Measurements from ENCODE around the gene SDCBP2.
"Not testable (repeated sequence)": the region's sequence is repeated elsewhere in the genome, so short reads cannot be mapped to it uniquely, and the experiment has no call there.

SDCBP2 gene

GRCh38 chr20:1360094-1360846 lies 31.3 kb upstream of the SDCBP2 start:
- no peak for DNase-seq (ENCODE audit: low read depth in 2 of 2)

- DNase-seq (ENCODE audit: low read depth in 2 of 2), result peak in 1 of 2 experiments; percentile 26
Measured at GRCh38 chr20:1357921-1358671, 29.2 kb upstream of the SDCBP2 start.

GRCh38 chr20:1353956-1354355 lies 25.0 kb upstream of the SDCBP2 start:
- DNase-seq (ENCODE audit: low read depth in 2 of 2), result no peak

GRCh38 chr20:1346315-1346969 lies 17.5 kb upstream of the SDCBP2 start:
- no peak for DNase-seq (ENCODE audit: low read depth in 2 of 2)

GRCh38 chr20:1345756-1346093 lies 16.8 kb upstream of the SDCBP2 start:
- DNase-seq (ENCODE audit: low read depth in 2 of 2), result no peak

GRCh38 chr20:1345030-1345755 lies 16.3 kb upstream of the SDCBP2 start:
- no peak for DNase-seq (ENCODE audit: low read depth in 2 of 2)

- DNase-seq (ENCODE audit: low read depth in 2 of 2), result not testable (repeated sequence)
Measured at GRCh38 chr20:1343446-1344124, 14.6 kb upstream of the SDCBP2 start.

GRCh38 chr20:1341561-1342265 lies 12.8 kb upstream of the SDCBP2 start:
- DNase-seq (ENCODE audit: low read depth in 2 of 2), result no peak

GRCh38 chr20:1338801-1339200 lies 9.9 kb upstream of the SDCBP2 start:
- no peak for DNase-seq (ENCODE audit: low read depth in 2 of 2)

- no peak for DNase-seq (ENCODE audit: low read depth in 2 of 2)
Measured at GRCh38 chr20:1338096-1338495, 9.2 kb upstream of the SDCBP2 start.

GRCh38 chr20:1337441-1337840 lies 8.5 kb upstream of the SDCBP2 start:
- no peak for DNase-seq (ENCODE audit: low read depth in 2 of 2)

GRCh38 chr20:1336699-1337367 lies 7.9 kb upstream of the SDCBP2 start:
- no peak for DNase-seq (ENCODE audit: low read depth in 2 of 2)

- DNase-seq (ENCODE audit: low read depth in 2 of 2), result no peak
Measured at GRCh38 chr20:1335961-1336698, 7.2 kb upstream of the SDCBP2 start.

- no peak for DNase-seq (ENCODE audit: low read depth in 2 of 2)
Measured at GRCh38 chr20:1334761-1335160, 5.8 kb upstream of the SDCBP2 start.

- no peak for DNase-seq (ENCODE audit: low read depth in 2 of 2)
Measured at GRCh38 chr20:1334370-1334731, 5.4 kb upstream of the SDCBP2 start.

- DNase-seq (ENCODE audit: low read depth in 2 of 2), result no peak
Measured at GRCh38 chr20:1333462-1334369, 4.8 kb upstream of the SDCBP2 start.

GRCh38 chr20:1332749-1333300 lies 3.9 kb upstream of the SDCBP2 start:
- DNase-seq (ENCODE audit: low read depth in 2 of 2), result no peak

- DNase-seq (ENCODE audit: low read depth in 2 of 2), result no peak
Measured at GRCh38 chr20:1331801-1332453, 3.0 kb upstream of the SDCBP2 start.
